GM18499 (cell line): ENCODE measurements around the gene POU2F3.
"Not testable (repeated sequence)": the region's sequence is repeated elsewhere in the genome, so short reads cannot be mapped to it uniquely, and the experiment has no call there.

ENCODE experiments used
- ATAC-seq: cut with Tn5 transposase; IDR thresholded peaks from one replicate; pipeline ENCODE4 v1.9.1; 2021; ENCODE audit warnings: moderate number of reproducible peaks; ENCODE audit not compliant: insufficient read depth, unreplicated experiment

Gene POU2F3

GRCh38 chr11:120273432-120273831 lies 33.5 kb downstream of the POU2F3 start:
- no peak for ATAC-seq

GRCh38 chr11:120273956-120274355 lies 34.0 kb downstream of the POU2F3 start:
- not testable (repeated sequence) for ATAC-seq

DNA sequence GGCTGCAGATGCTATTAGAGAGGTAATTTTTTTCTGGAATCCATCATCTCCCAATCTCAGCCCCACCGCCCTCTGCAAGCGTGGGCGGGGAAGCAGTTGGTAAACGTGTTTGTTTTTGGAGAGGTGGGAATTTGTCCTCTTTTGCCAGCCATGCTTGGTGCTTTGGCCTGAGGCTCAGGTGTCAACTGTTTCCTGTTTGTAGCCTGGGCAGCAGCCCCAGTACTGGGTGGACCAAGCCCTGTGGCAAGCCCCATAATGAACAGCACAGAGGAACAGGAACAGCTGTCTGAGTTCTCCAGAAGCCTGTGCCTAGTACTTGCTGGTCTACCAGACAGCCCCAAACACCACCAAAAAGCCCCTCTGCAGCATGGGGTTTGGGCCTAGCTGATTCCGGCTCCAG lies 39.6 kb downstream of the POU2F3 start:
- ATAC-seq, result no peak

DNA sequence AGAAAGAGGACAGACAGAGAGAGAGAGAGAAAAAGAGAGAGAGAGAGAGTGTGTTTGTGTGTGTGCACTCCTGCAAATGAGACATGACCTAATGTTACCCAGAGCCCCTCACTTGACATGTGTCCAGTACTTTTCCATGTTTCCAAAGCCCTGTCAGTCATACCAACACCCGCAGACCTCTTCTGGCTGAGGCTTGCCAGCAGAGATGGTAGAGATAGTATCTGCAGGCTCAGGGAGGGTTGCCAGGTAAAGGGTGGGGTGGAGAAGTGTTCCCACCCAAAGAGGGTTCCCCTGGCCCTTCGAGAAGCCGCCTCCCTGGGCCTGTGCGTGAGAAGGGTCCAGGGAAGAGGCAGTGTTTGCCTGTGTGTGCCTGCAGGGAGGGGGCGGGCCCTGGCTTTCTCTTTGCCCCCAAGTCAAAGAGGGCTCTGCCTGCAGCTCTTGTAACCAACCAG lies 40.7 kb downstream of the POU2F3 start:
- ATAC-seq, result no peak

- no peak for ATAC-seq
Observed at GRCh38 chr11:120281143-120281795, 41.3 kb downstream of the POU2F3 start.

- ATAC-seq, result no peak
Observed at GRCh38 chr11:120283124-120283523, 43.2 kb downstream of the POU2F3 start.

DNA sequence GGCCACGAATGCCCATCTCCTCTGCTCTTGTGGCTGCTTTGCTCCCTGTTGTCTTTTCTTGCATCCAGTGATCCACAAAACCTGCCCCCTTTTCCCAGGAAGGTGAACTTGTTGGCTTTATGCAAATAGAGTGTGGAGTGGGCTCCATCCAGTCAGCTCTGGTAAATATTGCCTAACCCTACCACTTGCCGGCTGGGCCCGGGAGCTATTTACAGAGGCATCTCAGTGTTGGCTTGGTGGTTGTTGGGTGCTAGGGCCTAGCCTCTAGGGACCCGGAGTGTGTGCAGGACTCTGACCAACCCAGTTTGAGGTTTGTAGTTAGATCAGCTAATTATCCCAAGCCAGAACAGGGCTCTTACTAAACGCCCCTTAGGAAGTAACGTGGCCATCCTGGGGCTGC lies 44.3 kb downstream of the POU2F3 start:
- ATAC-seq, result no peak

GRCh38 chr11:120285256-120285655 lies 45.3 kb downstream of the POU2F3 start:
- no peak for ATAC-seq

GRCh38 chr11:120288021-120288420 lies 48.1 kb downstream of the POU2F3 start:
- no peak for ATAC-seq

DNA sequence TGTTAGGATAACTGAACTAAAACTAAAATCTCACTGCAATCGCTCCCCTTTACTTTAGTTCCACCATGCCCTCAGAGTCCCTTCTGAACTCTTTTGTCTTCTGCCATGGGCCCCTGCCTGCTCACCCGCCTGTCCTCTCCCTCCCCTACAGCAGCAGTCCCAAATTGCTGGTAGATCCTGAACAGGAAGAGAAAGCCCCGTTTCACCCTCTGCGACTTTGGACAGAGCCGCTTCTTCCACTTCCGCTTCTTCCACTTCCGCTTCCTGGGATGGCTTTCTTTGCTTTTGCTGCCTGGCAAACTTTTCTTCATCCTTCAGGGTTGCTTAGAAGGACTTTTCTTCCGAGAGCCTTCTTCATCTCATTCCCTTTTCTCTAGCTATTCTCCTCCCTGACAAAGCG lies 49.5 kb downstream of the POU2F3 start:
- no peak for ATAC-seq

DNA sequence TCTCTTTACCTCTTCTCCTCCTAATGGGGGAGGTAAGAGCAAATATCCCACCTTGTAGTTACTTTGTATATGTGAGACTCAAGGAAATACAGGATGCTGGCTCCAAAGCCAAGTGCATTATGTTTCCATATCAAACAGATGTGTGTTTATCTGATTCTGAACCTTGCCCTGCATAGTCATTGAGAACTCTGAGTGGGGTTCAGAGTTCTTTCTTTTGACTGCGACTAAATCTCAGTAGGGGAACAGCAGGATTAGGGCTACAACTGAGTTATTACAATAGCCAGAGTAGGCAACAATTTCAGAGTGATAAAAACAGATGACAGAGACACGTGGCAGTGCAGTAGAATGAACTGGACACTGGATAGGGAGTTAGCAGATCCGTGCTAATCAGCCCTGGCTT lies 51.0 kb downstream of the POU2F3 start:
- no peak for ATAC-seq

DNA sequence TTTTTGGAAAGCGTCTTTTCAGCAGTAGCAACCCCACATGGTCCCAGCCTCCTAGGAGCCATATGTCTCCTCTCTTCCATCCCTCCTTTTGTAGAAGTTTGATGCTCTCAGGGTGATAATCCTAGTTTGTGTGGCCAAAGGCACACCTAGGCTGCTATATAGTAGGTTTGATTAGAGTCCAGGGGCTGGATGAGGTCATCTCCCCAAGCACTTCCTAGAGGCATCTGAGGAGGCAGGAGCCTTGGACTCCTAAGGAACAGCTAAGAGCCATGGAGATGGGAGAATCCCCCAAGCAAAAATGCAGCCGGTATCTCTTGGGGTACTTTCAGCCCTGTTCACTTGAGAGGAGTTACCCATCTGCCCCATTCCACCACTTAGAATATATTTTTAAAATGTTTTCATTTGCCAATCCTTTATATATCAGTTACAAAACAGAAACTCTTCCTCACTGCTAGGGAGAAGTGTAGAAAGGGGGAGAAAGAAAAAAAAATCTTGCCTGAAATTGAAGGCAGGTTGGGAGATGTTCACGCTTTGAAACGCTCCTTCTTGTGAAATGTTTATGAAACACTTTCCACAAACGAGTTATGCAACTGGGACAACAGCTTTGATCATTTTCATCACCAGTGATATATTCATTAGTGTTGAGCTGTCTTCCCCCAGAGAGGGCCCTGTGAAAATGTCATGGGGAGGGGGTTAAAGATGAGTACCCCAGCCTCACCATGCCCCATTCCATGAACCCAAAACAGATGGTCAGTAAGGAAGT lies 53.3 kb downstream of the POU2F3 start:
- ATAC-seq, result no peak

DNA sequence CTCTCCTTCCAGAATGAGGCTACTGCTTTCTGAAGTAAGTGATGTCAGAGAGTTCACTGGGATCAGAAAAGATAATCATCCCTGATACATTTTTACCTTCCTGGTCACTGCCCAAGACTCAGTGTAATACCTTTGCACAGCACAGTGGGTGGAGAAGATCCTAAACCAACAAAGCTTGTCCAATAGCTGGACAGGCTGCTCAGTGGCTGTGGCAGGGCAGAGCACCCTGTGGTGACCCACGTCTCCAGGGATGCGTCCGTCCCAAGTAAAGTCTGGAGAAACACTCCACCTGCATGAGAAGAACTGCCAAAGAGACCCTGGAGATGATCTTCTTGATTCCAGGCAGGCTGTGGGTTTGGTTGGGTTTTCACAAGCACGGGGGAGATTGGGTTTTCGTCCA lies 54.2 kb downstream of the POU2F3 start:
- no peak for ATAC-seq

GRCh38 chr11:120295099-120295498 lies 55.2 kb downstream of the POU2F3 start:
- ATAC-seq, result no peak

- no peak for ATAC-seq
Observed at GRCh38 chr11:120296554-120296953, 56.6 kb downstream of the POU2F3 start.

- ATAC-seq, result no peak
Observed at GRCh38 chr11:120298461-120298860, 58.5 kb downstream of the POU2F3 start.

GRCh38 chr11:120302001-120302805 lies 62.3 kb downstream of the POU2F3 start:
- no peak for ATAC-seq

GRCh38 chr11:120303004-120303637 lies 63.2 kb downstream of the POU2F3 start:
- no peak for ATAC-seq

GRCh38 chr11:120304526-120304925 lies 64.6 kb downstream of the POU2F3 start:
- ATAC-seq, result no peak

DNA sequence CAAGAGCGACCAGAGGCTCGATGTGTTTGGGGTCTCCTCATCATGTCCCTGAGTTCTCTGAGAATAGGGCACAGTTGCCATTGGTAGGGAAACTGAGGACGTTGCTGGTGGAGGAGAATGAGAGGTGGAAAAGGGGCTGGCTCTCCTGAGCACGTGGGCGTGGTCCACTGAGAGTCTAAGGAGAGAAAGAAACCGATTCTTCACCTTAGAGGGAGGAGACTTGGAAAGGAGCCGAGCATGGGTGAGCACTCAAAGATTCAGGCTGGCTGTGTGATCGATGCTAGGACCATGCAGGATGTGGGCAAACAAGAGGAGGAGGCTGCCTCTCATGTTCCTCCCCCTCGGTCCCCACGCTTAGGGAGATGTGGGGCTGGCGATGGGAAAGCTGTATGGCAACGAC lies 65.3 kb downstream of the POU2F3 start:
- no peak for ATAC-seq
